ENCODE data around the gene CAVIN1. TPM values are rescaled to one million over a fixed set of nuclear protein-coding genes. Genes with fewer than 3 reads are reported as not detected.
A peak's percentile ranks its signal among the peaks of the same experiment; 100 is the strongest.
"Not testable (repeated sequence)": the region's sequence is repeated elsewhere in the genome, so short reads cannot be mapped to it uniquely, and the experiment has no call there.

Gene CAVIN1
- total RNA-seq, 2 donors from 2014 or later: 0.17 TPM; not detected in 1

GRCh38 chr17:42405963-42406495 lies 17.0 kb downstream of the CAVIN1 start:
- H3K4me3 Mint-ChIP-seq: no peak overlapping the region
- no peak overlapping the region for H3K27ac Mint-ChIP-seq
- H3K36me3 Mint-ChIP-seq: no peaks in the 10 kb centered on the region
- peaks cover 5 to 16% of the 10 kb centered on the region in 2 donors for H3K4me1 Mint-ChIP-seq (ENCODE audit: low read depth in 2 of 2)
- peak; percentile 83 to 86 for ATAC-seq
- no peaks in the 10 kb centered on the region for H3K9me3 Mint-ChIP-seq
- peak; percentile 81 for DNase-seq (ENCODE audit: low spot score)
- peaks cover 0 to 6% of the 10 kb centered on the region in 2 donors for H3K27me3 Mint-ChIP-seq

GRCh38 chr17:42405076-42405475 lies 18.0 kb downstream of the CAVIN1 start:
- H3K27ac Mint-ChIP-seq: no peak overlapping the region
- H3K4me3 Mint-ChIP-seq: no peak overlapping the region
- H3K27me3 Mint-ChIP-seq: peaks cover 0 to 6% of the 10 kb centered on the region in 2 donors
- H3K4me1 Mint-ChIP-seq (ENCODE audit: low read depth in 2 of 2): peaks cover 8 to 21% of the 10 kb centered on the region in 2 donors
- no peaks in the 10 kb centered on the region for H3K9me3 Mint-ChIP-seq
- no peaks in the 10 kb centered on the region for H3K36me3 Mint-ChIP-seq
- ATAC-seq (no peak), DNase-seq (ENCODE audit: low spot score) (no peak)

- DNase-seq (ENCODE audit: low spot score) (no peak), ATAC-seq (no peak)
- Mint-ChIP-seq H3K27me3 (peaks cover 0 to 6% of the 10 kb centered on the region in 2 donors), H3K4me3 (no peak overlapping the region), H3K27ac (no peak overlapping the region), H3K36me3 (no peaks in the 10 kb centered on the region), H3K9me3 (no peaks in the 10 kb centered on the region), H3K4me1 (ENCODE audit: low read depth in 2 of 2) (peaks cover 12 to 24% of the 10 kb centered on the region in 2 donors)
Observed at GRCh38 chr17:42404326-42405055, 18.6 kb downstream of the CAVIN1 start.

- ATAC-seq (peak; percentile 60 to 65), DNase-seq (ENCODE audit: low spot score) (no peak)
- Mint-ChIP-seq H3K9me3 (no peaks in the 10 kb centered on the region), H3K4me3 (no peak overlapping the region), H3K4me1 (ENCODE audit: low read depth in 2 of 2) (peaks cover 12 to 24% of the 10 kb centered on the region in 2 donors), H3K36me3 (no peaks in the 10 kb centered on the region), H3K27ac (peak overlapping the region in 1 of 2 donors; percentile 45), H3K27me3 (peaks cover 0 to 6% of the 10 kb centered on the region in 2 donors)
Observed at GRCh38 chr17:42403150-42403549, 19.9 kb downstream of the CAVIN1 start.

- Mint-ChIP-seq H3K4me3 (no peak overlapping the region), H3K9me3 (no peaks in the 10 kb centered on the region), H3K27ac (peak overlapping the region; percentile 9 to 56), H3K36me3 (no peaks in the 10 kb centered on the region), H3K27me3 (peaks cover 0 to 3% of the 10 kb centered on the region in 2 donors), H3K4me1 (ENCODE audit: low read depth in 2 of 2) (peaks cover 7 to 18% of the 10 kb centered on the region in 2 donors)
- DNase-seq (ENCODE audit: low spot score) (no peak), ATAC-seq (no peak)
Observed at GRCh38 chr17:42402117-42402516, 20.9 kb downstream of the CAVIN1 start.

GRCh38 chr17:42400844-42401375 lies 22.1 kb downstream of the CAVIN1 start:
- not testable (repeated sequence) for ATAC-seq; DNase-seq (ENCODE audit: low spot score); H3K9me3 Mint-ChIP-seq; H3K36me3 Mint-ChIP-seq; H3K27me3 Mint-ChIP-seq; H3K4me3 Mint-ChIP-seq; H3K27ac Mint-ChIP-seq
- peaks cover 7 to 19% of the 10 kb centered on the region in 2 donors for H3K4me1 Mint-ChIP-seq (ENCODE audit: low read depth in 2 of 2)

GRCh38 chr17:42399948-42400843 lies 22.9 kb downstream of the CAVIN1 start:
- H3K4me3 Mint-ChIP-seq: no peak overlapping the region
- no peaks in the 10 kb centered on the region for H3K36me3 Mint-ChIP-seq
- ATAC-seq: no peak
- peak overlapping the region in 1 of 2 donors; percentile 72 for H3K27ac Mint-ChIP-seq
- peaks cover 0 to 9% of the 10 kb centered on the region in 2 donors for H3K27me3 Mint-ChIP-seq
- peaks cover 7 to 18% of the 10 kb centered on the region in 2 donors for H3K4me1 Mint-ChIP-seq (ENCODE audit: low read depth in 2 of 2)
- no peaks in the 10 kb centered on the region for H3K9me3 Mint-ChIP-seq
- no peak for DNase-seq (ENCODE audit: low spot score)

GRCh38 chr17:42399121-42399520 lies 23.9 kb downstream of the CAVIN1 start:
- ATAC-seq: no peak

GRCh38 chr17:42395601-42396000 lies 27.5 kb downstream of the CAVIN1 start:
- not testable (repeated sequence) for ATAC-seq; H3K9me3 Mint-ChIP-seq; DNase-seq (ENCODE audit: low spot score); H3K27me3 Mint-ChIP-seq; H3K27ac Mint-ChIP-seq; H3K36me3 Mint-ChIP-seq; H3K4me3 Mint-ChIP-seq
- H3K4me1 Mint-ChIP-seq (ENCODE audit: low read depth in 2 of 2): peaks cover 23 to 26% of the 10 kb centered on the region in 2 donors

More at GRCh38 chr17:42399121-42399520, 23.9 kb downstream of the CAVIN1 start:
- no peak overlapping the region for H3K27ac Mint-ChIP-seq
- no peak for DNase-seq (ENCODE audit: low spot score)
- H3K36me3 Mint-ChIP-seq: no peaks in the 10 kb centered on the region
- no peak overlapping the region for H3K4me3 Mint-ChIP-seq
- peaks cover 0 to 9% of the 10 kb centered on the region in 2 donors for H3K27me3 Mint-ChIP-seq
- no peaks in the 10 kb centered on the region for H3K9me3 Mint-ChIP-seq
- H3K4me1 Mint-ChIP-seq (ENCODE audit: low read depth in 2 of 2): peaks cover 12 to 23% of the 10 kb centered on the region in 2 donors

- Mint-ChIP-seq H3K36me3 (no peaks in the 10 kb centered on the region), H3K27me3 (peaks cover 0 to 6% of the 10 kb centered on the region in 2 donors), H3K9me3 (no peaks in the 10 kb centered on the region), H3K4me1 (ENCODE audit: low read depth in 2 of 2) (peaks cover 23 to 28% of the 10 kb centered on the region in 2 donors), H3K27ac (no peak overlapping the region), H3K4me3 (no peak overlapping the region)
- ATAC-seq (no peak), DNase-seq (ENCODE audit: low spot score) (no peak)
Observed at GRCh38 chr17:42394838-42395237, 28.2 kb downstream of the CAVIN1 start.

- no peak for DNase-seq (ENCODE audit: low spot score)
- Mint-ChIP-seq H3K4me3 (peak overlapping the region; percentile 24), H3K27ac (peak overlapping the region; percentile 28 to 52), H3K27me3 (peaks cover 0 to 6% of the 10 kb centered on the region in 2 donors), H3K4me1 (ENCODE audit: low read depth in 2 of 2) (peaks cover 32 to 33% of the 10 kb centered on the region in 2 donors), H3K36me3 (no peaks in the 10 kb centered on the region), H3K9me3 (no peaks in the 10 kb centered on the region)
- ATAC-seq: no peak
Observed at GRCh38 chr17:42392692-42393415, 30.2 kb downstream of the CAVIN1 start.

- not testable (repeated sequence) for H3K9me3 Mint-ChIP-seq, ATAC-seq, H3K27me3 Mint-ChIP-seq
Observed at GRCh38 chr17:42391439-42391838, 31.6 kb downstream of the CAVIN1 start.

GRCh38 chr17:42389899-42390298 lies 33.2 kb downstream of the CAVIN1 start:
- Mint-ChIP-seq H3K4me3 (peak overlapping the region; percentile 88), H3K36me3 (peaks cover 5% of the 10 kb centered on the region), H3K27ac (peak overlapping the region; percentile 99 to 100), H3K9me3 (no peaks in the 10 kb centered on the region), H3K27me3 (no peaks in the 10 kb centered on the region), H3K4me1 (ENCODE audit: low read depth in 2 of 2) (peaks cover 44 to 53% of the 10 kb centered on the region in 2 donors)
- DNase-seq (ENCODE audit: low spot score) (no peak), ATAC-seq (no peak)

More at GRCh38 chr17:42391439-42391838, 31.6 kb downstream of the CAVIN1 start:
- H3K4me1 Mint-ChIP-seq (ENCODE audit: low read depth in 2 of 2): peaks cover 40 to 43% of the 10 kb centered on the region in 2 donors
- H3K4me3 Mint-ChIP-seq; H3K36me3 Mint-ChIP-seq; DNase-seq (ENCODE audit: low spot score); H3K27ac Mint-ChIP-seq: not testable (repeated sequence)

Measured in natural killer cell treated with Interleukin-12 subunit alpha and Interleukin-12 subunit beta and Interleukin-15 and Interleukin-18, amount 100 ng/mL, for 72 hours (primary cell).